GM19395 (cell line): ENCODE data around the gene SUCNR1.

Experiments
- ATAC-seq: cut with Tn5 transposase; IDR thresholded peaks from one replicate; pipeline ENCODE4 v1.9.1; 2021; ENCODE audit warnings: mild to moderate bottlenecking, moderate library complexity; ENCODE audit not compliant: unreplicated experiment

SUCNR1 gene

GRCh38 chr3:151933234-151933853 lies 59.9 kb downstream of the SUCNR1 start:
- ATAC-seq: no peak
